ENCODE results near the gene CRADD. TPM values are rescaled to one million over a fixed set of nuclear protein-coding genes. Genes with fewer than 3 reads are reported as not detected.

Gene CRADD
- total and polyA plus RNA-seq, 10 of the 15 experiments (the other 5 are each of a cell fraction or from before 2014, with no cell fraction given): 7.6 to 15.5 (median 11.7) TPM

DNA sequence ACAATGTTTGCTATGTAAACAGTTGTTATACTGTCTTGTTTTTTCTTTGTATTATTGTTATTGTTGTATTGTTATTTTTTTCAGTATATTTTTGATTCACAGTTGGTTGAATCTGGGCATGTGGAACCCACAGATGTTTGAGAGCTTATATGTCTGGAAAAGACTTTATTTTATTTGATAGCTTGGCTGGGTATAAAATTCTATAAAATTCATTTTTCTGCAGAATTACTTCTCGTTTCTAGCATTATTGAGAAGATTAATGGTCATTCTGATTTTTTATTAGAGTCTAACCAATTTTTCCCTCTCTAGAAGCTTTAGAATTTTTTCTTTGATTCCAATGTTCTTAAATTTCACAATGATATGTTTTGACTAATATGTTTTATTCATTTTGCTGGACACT, 188.6 kb downstream of the CRADD start:
- CTCF ChIA-PET: interaction anchor here (0.6 kb wide), 1 partner anchor 518 kb away, joined by 3 read pairs; no protein-coding TSS in a partner anchor
- Histone ChIP-seq H3K9ac (ENCODE audit: control insufficient read depth, insufficient read depth, low read length) (no peak overlapping the region), H3K4me3 (no peak overlapping the region), H3K4me2 (ENCODE audit: control insufficient read depth, insufficient read depth) (no peak overlapping the region), H4K20me1 (ENCODE audit: control insufficient read depth, insufficient read depth) (no peaks in the 10 kb centered on the region), H2AFZ (ENCODE audit: control insufficient read depth, low read depth, low read length) (no peak overlapping the region), H3K27ac (ENCODE audit: control insufficient read depth, insufficient read depth) (no peak overlapping the region), H3K9me3 (replicated peaks; ENCODE audit: control insufficient read depth, insufficient read depth, low read length) (peaks cover 6% of the 10 kb centered on the region; the same call in 2 of the 3 replicates), H3K79me2 (ENCODE audit: control insufficient read depth, insufficient read depth, low read length) (no peaks in the 10 kb centered on the region), H3K4me1 (ENCODE audit: control insufficient read depth, insufficient read depth, low read length) (no peaks in the 10 kb centered on the region), H3K27me3 (replicated peaks in 1 of 2; ENCODE audit: control insufficient read depth in 2 of 2, insufficient read depth in 2 of 2, low read length in 1 of 2) (no peaks in the 10 kb centered on the region), H3K36me3 (ENCODE audit: control insufficient read depth in 2 of 2, insufficient read depth in 2 of 2, low read length in 1 of 2) (no peaks in the 10 kb centered on the region)
- no peak for ATAC-seq
- POLR2A ChIA-PET: no interaction called here
- intact Hi-C loops (cut with micrococcal nuclease; ENCODE audit: unreplicated experiment) (no loop called here), in situ Hi-C loops (cut with MboI) (no loop called here)
- no peak for DNase-seq (ENCODE audit: low read depth, low spot score)
- RAD21 ChIA-PET (ENCODE audit: unreplicated experiment): no interaction called here
- TF ChIP-seq POLR2AphosphoS5 (IDR thresholded peaks at IDR 0.05; ENCODE audit: low read length) (no peak), NR2C2 (IDR thresholded peaks at IDR 0.05; ENCODE audit: borderline replicate concordance, control insufficient read depth, insufficient read length, low read depth) (no peak)
- TF ChIP-seq, protein P1, sequence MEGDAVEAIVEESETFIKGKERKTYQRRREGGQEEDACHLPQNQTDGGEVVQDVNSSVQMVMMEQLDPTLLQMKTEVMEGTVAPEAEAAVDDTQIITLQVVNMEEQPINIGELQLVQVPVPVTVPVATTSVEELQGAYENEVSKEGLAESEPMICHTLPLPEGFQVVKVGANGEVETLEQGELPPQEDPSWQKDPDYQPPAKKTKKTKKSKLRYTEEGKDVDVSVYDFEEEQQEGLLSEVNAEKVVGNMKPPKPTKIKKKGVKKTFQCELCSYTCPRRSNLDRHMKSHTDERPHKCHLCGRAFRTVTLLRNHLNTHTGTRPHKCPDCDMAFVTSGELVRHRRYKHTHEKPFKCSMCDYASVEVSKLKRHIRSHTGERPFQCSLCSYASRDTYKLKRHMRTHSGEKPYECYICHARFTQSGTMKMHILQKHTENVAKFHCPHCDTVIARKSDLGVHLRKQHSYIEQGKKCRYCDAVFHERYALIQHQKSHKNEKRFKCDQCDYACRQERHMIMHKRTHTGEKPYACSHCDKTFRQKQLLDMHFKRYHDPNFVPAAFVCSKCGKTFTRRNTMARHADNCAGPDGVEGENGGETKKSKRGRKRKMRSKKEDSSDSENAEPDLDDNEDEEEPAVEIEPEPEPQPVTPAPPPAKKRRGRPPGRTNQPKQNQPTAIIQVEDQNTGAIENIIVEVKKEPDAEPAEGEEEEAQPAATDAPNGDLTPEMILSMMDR (IDR thresholded peaks at IDR 0.05 in 2 of 3, conservative IDR thresholded peaks at IDR 0.05 in 1 of 3; ENCODE audit: control insufficient read depth in 2 of 3, extremely low read depth in 1 of 3, insufficient read depth in 1 of 3, low read depth in 3 of 3, low read length in 3 of 3): no peak
- TF ChIP-seq, protein P2, sequence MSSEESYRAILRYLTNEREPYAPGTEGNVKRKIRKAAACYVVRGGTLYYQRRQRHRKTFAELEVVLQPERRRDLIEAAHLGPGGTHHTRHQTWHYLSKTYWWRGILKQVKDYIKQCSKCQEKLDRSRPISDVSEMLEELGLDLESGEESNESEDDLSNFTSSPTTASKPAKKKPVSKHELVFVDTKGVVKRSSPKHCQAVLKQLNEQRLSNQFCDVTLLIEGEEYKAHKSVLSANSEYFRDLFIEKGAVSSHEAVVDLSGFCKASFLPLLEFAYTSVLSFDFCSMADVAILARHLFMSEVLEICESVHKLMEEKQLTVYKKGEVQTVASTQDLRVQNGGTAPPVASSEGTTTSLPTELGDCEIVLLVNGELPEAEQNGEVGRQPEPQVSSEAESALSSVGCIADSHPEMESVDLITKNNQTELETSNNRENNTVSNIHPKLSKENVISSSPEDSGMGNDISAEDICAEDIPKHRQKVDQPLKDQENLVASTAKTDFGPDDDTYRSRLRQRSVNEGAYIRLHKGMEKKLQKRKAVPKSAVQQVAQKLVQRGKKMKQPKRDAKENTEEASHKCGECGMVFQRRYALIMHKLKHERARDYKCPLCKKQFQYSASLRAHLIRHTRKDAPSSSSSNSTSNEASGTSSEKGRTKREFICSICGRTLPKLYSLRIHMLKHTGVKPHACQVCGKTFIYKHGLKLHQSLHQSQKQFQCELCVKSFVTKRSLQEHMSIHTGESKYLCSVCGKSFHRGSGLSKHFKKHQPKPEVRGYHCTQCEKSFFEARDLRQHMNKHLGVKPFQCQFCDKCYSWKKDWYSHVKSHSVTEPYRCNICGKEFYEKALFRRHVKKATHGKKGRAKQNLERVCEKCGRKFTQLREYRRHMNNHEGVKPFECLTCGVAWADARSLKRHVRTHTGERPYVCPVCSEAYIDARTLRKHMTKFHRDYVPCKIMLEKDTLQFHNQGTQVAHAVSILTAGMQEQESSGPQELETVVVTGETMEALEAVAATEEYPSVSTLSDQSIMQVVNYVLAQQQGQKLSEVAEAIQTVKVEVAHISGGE (CRISPR knock-in tag; IDR thresholded peaks at IDR 0.05): no peak
- FAIRE-seq: no peak
- SMC1A ChIA-PET (ENCODE audit: uncharacterized antibody, unreplicated experiment): no interaction called here
- 0% methylated on average over 1 of the region's 1 CpG for WGBS (ENCODE audit: insufficient coverage, insufficient replicate concordance, low lambda C conversion rate, missing lambda C conversion rate)
- BruUV-seq (replicated peaks): no TSS peak

Measured in GM12878 (cell line).